ENCODE results near the gene TYR. TPM values are rescaled to one million over a fixed set of nuclear protein-coding genes. Genes with fewer than 3 reads are reported as not detected.
"Not testable (repeated sequence)": the region's sequence is repeated elsewhere in the genome, so short reads cannot be mapped to it uniquely, and the experiment has no call there.

Gene TYR
- total and polyA plus RNA-seq, 2 experiments from 2014 or later = not detected

- no peak for TF ChIP-seq EZH2phosphoT487 (IDR thresholded peaks at IDR 0.05; ENCODE audit: insufficient read depth, low read depth)
- TF ChIP-seq EZH2 (IDR thresholded peaks at IDR 0.05; ENCODE audit: insufficient read depth, poor library complexity, severe bottlenecking) = no peak
- Histone ChIP-seq H3K27me3 (replicated peaks; ENCODE audit: insufficient read depth) (no peaks in the 10 kb centered on the region), H3K9ac (no peak overlapping the region), H3F3A (ENCODE audit: insufficient read depth) (no peaks in the 10 kb centered on the region), H2AFZ (no peak overlapping the region), H3K79me2 (ENCODE audit: insufficient read depth) (no peaks in the 10 kb centered on the region), H3K4me2 (ENCODE audit: unreplicated experiment) (no peak overlapping the region), H3K9me2 (ENCODE audit: insufficient read depth) (no peaks in the 10 kb centered on the region), H3K27ac (no peak overlapping the region), H3K9me3 (ENCODE audit: low read depth) (no peaks in the 10 kb centered on the region), H3K4me3 (no peak overlapping the region), H3K36me3 (ENCODE audit: low read depth) (no peaks in the 10 kb centered on the region), H3K4me1 (ENCODE audit: insufficient read depth) (no peaks in the 10 kb centered on the region), H4K20me1 (ENCODE audit: insufficient read depth) (no peaks in the 10 kb centered on the region)
- 43 to 45% methylated on average over 2 of the region's 2 CpGs for WGBS, 2 experiments (ENCODE audit: low coverage in 1 of 2, low lambda C conversion rate in 2 of 2, missing lambda C conversion rate in 2 of 2)
- no peak for DNase-seq
- in situ Hi-C loops (cut with MboI) = no loop called here
These were observed 71.5 kb downstream of the TYR start for GRCh38 chr11:89249196-89249595.

GRCh38 chr11:89261483-89261882 lies 83.8 kb downstream of the TYR start:
- DNase-seq; H3F3A ChIP-seq (ENCODE audit: insufficient read depth); H3K9me3 ChIP-seq (ENCODE audit: low read depth); H3K4me3 ChIP-seq; H3K4me1 ChIP-seq (ENCODE audit: insufficient read depth); H4K20me1 ChIP-seq (ENCODE audit: insufficient read depth); H3K4me2 ChIP-seq (ENCODE audit: unreplicated experiment); in situ Hi-C loops (cut with MboI); H2AFZ ChIP-seq; H3K27ac ChIP-seq; H3K9ac ChIP-seq; H3K9me2 ChIP-seq (ENCODE audit: insufficient read depth); H3K36me3 ChIP-seq (ENCODE audit: low read depth); H3K79me2 ChIP-seq (ENCODE audit: insufficient read depth); H3K27me3 ChIP-seq (replicated peaks; ENCODE audit: insufficient read depth): not testable (repeated sequence)
- 61 to 73% methylated on average over 1 of the region's 1 CpG for WGBS, 2 experiments (ENCODE audit: low coverage in 1 of 2, low lambda C conversion rate in 2 of 2, missing lambda C conversion rate in 2 of 2)

- Histone ChIP-seq H3K9ac (no peak overlapping the region), H3K4me3 (no peak overlapping the region), H4K20me1 (ENCODE audit: insufficient read depth) (no peaks in the 10 kb centered on the region), H3K79me2 (ENCODE audit: insufficient read depth) (no peaks in the 10 kb centered on the region), H3K4me1 (ENCODE audit: insufficient read depth) (no peaks in the 10 kb centered on the region), H3K9me3 (ENCODE audit: low read depth) (no peaks in the 10 kb centered on the region), H3K27me3 (replicated peaks; ENCODE audit: insufficient read depth) (no peaks in the 10 kb centered on the region), H3K27ac (no peak overlapping the region), H3K9me2 (ENCODE audit: insufficient read depth) (no peaks in the 10 kb centered on the region), H2AFZ (no peak overlapping the region), H3K4me2 (ENCODE audit: unreplicated experiment) (no peak overlapping the region), H3K36me3 (ENCODE audit: low read depth) (no peaks in the 10 kb centered on the region), H3F3A (ENCODE audit: insufficient read depth) (no peaks in the 10 kb centered on the region)
- TF ChIP-seq EZH2phosphoT487 (IDR thresholded peaks at IDR 0.05; ENCODE audit: insufficient read depth, low read depth) = no peak
- TF ChIP-seq EZH2 (IDR thresholded peaks at IDR 0.05; ENCODE audit: insufficient read depth, poor library complexity, severe bottlenecking) = no peak
- 14 to 27% methylated on average over 2 of the region's 2 CpGs for WGBS, 2 experiments (ENCODE audit: low coverage in 1 of 2, low lambda C conversion rate in 2 of 2, missing lambda C conversion rate in 2 of 2)
- in situ Hi-C loops (cut with MboI) = no loop called here
- DNase-seq = no peak
These were observed 90.1 kb downstream of the TYR start for GRCh38 chr11:89267660-89268302.

DNA sequence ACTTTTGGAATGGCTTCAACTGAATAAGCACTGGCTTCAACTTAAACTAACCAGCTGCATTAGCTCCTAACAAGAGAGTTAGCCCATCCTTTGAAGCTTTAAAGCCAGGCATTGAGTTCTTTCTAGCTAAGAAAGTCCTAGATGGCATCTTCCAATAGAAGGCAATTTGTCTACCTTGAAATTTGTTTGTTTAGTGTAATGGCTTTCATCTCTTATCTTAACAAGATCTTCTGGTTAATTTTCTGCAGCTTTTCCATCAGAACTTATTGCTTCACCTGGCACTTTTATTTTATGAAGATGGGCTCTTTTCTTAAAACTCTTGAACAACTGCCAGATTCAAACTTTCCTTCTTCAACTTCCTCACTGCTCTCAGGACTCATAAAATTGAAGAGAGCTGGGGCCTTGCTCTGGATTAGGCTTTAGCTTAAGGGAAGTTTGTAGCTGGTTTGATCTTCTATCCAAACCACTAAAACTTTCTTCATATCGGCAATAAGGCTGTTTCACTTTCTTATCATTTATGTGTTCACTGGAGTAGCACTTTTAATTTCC lies 94.9 kb downstream of the TYR start:
- H3K4me1 ChIP-seq (ENCODE audit: insufficient read depth); H3F3A ChIP-seq (ENCODE audit: insufficient read depth); H3K79me2 ChIP-seq (ENCODE audit: insufficient read depth); H3K9me2 ChIP-seq (ENCODE audit: insufficient read depth); H3K4me2 ChIP-seq (ENCODE audit: unreplicated experiment); H4K20me1 ChIP-seq (ENCODE audit: insufficient read depth); H3K9ac ChIP-seq; H3K4me3 ChIP-seq; H3K9me3 ChIP-seq (ENCODE audit: low read depth); in situ Hi-C loops (cut with MboI); H3K27ac ChIP-seq; DNase-seq; H2AFZ ChIP-seq; H3K36me3 ChIP-seq (ENCODE audit: low read depth); H3K27me3 ChIP-seq (replicated peaks; ENCODE audit: insufficient read depth): not testable (repeated sequence)
- 55 to 73% methylated on average over 1 of the region's 1 CpG for WGBS, 2 experiments (ENCODE audit: low coverage in 1 of 2, low lambda C conversion rate in 2 of 2, missing lambda C conversion rate in 2 of 2)

DNA sequence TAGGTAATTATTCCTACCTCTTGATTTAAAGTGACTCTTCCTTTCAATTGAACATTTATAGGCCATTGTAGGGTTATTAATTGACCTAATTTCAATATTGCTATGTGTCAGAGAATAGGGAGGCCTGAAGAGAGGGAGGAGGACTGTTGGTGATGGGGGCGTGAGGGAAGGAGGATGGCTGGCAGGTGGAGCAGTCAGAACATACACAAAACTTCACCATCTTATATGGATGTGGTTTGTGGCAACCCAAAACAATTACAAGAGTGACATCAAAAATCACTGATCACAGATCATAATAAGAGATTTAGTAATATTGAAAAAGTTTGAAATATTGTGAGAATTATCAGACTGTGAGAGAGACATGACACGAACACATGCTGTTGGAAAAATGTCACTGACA lies 95.5 kb downstream of the TYR start:
- H3K36me3 ChIP-seq (ENCODE audit: low read depth); H2AFZ ChIP-seq; H3K27me3 ChIP-seq (replicated peaks; ENCODE audit: insufficient read depth); H3K4me2 ChIP-seq (ENCODE audit: unreplicated experiment); H3K4me1 ChIP-seq (ENCODE audit: insufficient read depth); H3K9me2 ChIP-seq (ENCODE audit: insufficient read depth); H3K27ac ChIP-seq; H4K20me1 ChIP-seq (ENCODE audit: insufficient read depth); H3K9me3 ChIP-seq (ENCODE audit: low read depth); H3K4me3 ChIP-seq; H3K79me2 ChIP-seq (ENCODE audit: insufficient read depth); H3F3A ChIP-seq (ENCODE audit: insufficient read depth); H3K9ac ChIP-seq; DNase-seq; in situ Hi-C loops (cut with MboI): not testable (repeated sequence)
- WGBS, 2 experiments (ENCODE audit: low coverage in 1 of 2, low lambda C conversion rate in 2 of 2, missing lambda C conversion rate in 2 of 2) = 18 to 20% methylated on average over 2 of the region's 2 CpGs
